ENCODE data around the gene NPC1. TPM values are rescaled to one million over a fixed set of nuclear protein-coding genes. Genes with fewer than 3 reads are reported as not detected.

The NPC1 gene
- total RNA-seq, 1 donor from 2014 or later, result 21.6 TPM

GRCh38 chr18:23574611-23575308 is 11.5 kb downstream of the NPC1 start:
- intact Hi-C loops (cut with DNase I), result no loop called here

GRCh38 chr18:23573626-23574431 is 12.5 kb downstream of the NPC1 start:
- Histone ChIP-seq H3K27me3 (no peaks in the 10 kb centered on the region), H3K9me3 (no peaks in the 10 kb centered on the region), H3K4me1 (no peaks in the 10 kb centered on the region), H3K4me3 (no peak overlapping the region), H3K36me3 (peaks cover 13 to 54% of the 10 kb centered on the region in 2 donors), H3K27ac (peak overlapping the region; percentile 20 to 25)
- intact Hi-C loops (cut with DNase I), result no loop called here
- DNase-seq (ENCODE audit: low spot score in 2 of 2), result no peak
- no peak for TF ChIP-seq CTCF (IDR thresholded peaks at IDR 0.05)

More at GRCh38 chr18:23574611-23575308, 11.5 kb downstream of the NPC1 start:
- Histone ChIP-seq H3K36me3 (peaks cover 6 to 45% of the 10 kb centered on the region in 2 donors), H3K4me3 (no peak overlapping the region), H3K9me3 (no peaks in the 10 kb centered on the region), H3K27me3 (no peaks in the 10 kb centered on the region), H3K27ac (peak overlapping the region; percentile 20 to 25), H3K4me1 (no peaks in the 10 kb centered on the region)
- no peak for DNase-seq (ENCODE audit: low spot score in 2 of 2)
- TF ChIP-seq CTCF (IDR thresholded peaks at IDR 0.05), result no peak

- no peak for DNase-seq (ENCODE audit: low spot score in 2 of 2)
- Histone ChIP-seq H3K27ac (no peak overlapping the region), H3K9me3 (no peaks in the 10 kb centered on the region), H3K27me3 (no peaks in the 10 kb centered on the region), H3K4me3 (no peak overlapping the region), H3K36me3 (peaks cover 13 to 60% of the 10 kb centered on the region in 2 donors), H3K4me1 (no peaks in the 10 kb centered on the region)
- intact Hi-C loops (cut with DNase I), result no loop called here
- no peak for TF ChIP-seq CTCF (IDR thresholded peaks at IDR 0.05)
Measured at GRCh38 chr18:23573020-23573419, 13.3 kb downstream of the NPC1 start.

GRCh38 chr18:23572570-23572969 is 13.7 kb downstream of the NPC1 start:
- H3K36me3 ChIP-seq, result peaks cover 14 to 64% of the 10 kb centered on the region in 2 donors
- no peak for DNase-seq (ENCODE audit: low spot score in 2 of 2)
- no peak overlapping the region for H3K4me3 ChIP-seq
- H3K4me1 ChIP-seq, result no peaks in the 10 kb centered on the region
- H3K27ac ChIP-seq, result no peak overlapping the region
- no peaks in the 10 kb centered on the region for H3K9me3 ChIP-seq
- H3K27me3 ChIP-seq, result no peaks in the 10 kb centered on the region
- no peak for TF ChIP-seq CTCF (IDR thresholded peaks at IDR 0.05)
- intact Hi-C loops (cut with DNase I), result no loop called here

GRCh38 chr18:23572012-23572411 is 14.3 kb downstream of the NPC1 start:
- Histone ChIP-seq H3K4me1 (no peaks in the 10 kb centered on the region), H3K36me3 (peaks cover 18 to 70% of the 10 kb centered on the region in 2 donors), H3K4me3 (no peak overlapping the region), H3K27ac (no peak overlapping the region), H3K27me3 (no peaks in the 10 kb centered on the region), H3K9me3 (no peaks in the 10 kb centered on the region)
- intact Hi-C loops (cut with DNase I), result no loop called here
- no peak for TF ChIP-seq CTCF (IDR thresholded peaks at IDR 0.05)
- DNase-seq (ENCODE audit: low spot score in 2 of 2), result no peak
